Activated CD4-positive, CD25-positive, alpha-beta regulatory T cell treated with anti-CD3 and anti-CD28 coated beads, Interleukin-2, amount 50 U/mL, for 16 hours (primary cell): ENCODE results near the gene CERS6.
"Not testable (repeated sequence)": the region's sequence is repeated elsewhere in the genome, so short reads cannot be mapped to it uniquely, and the experiment has no call there.

Experiments used
- DNase-seq: peaks from one replicate; pipeline ENCODE4 v3.0.0-alpha.2; 2020; ENCODE audit warnings: low read depth, low spot score

Gene CERS6

GRCh38 chr2:168664715-168665114 is 208.6 kb downstream of the CERS6 start:
- DNase-seq: not testable (repeated sequence)

- no peak for DNase-seq
Observed at GRCh38 chr2:168666339-168666738, 210.3 kb downstream of the CERS6 start.

- no peak for DNase-seq
Observed at GRCh38 chr2:168667156-168667555, 211.1 kb downstream of the CERS6 start.

GRCh38 chr2:168669151-168669550 is 213.1 kb downstream of the CERS6 start:
- no peak for DNase-seq

- DNase-seq: no peak
Observed at GRCh38 chr2:168670478-168670877, 214.4 kb downstream of the CERS6 start.

GRCh38 chr2:168671932-168672331 is 215.9 kb downstream of the CERS6 start:
- DNase-seq: no peak

- no peak for DNase-seq
Observed at GRCh38 chr2:168673265-168674189, 217.5 kb downstream of the CERS6 start.

- DNase-seq: no peak
Observed at GRCh38 chr2:168678153-168678853, 222.2 kb downstream of the CERS6 start.

GRCh38 chr2:168679081-168679480 is 223.0 kb downstream of the CERS6 start:
- DNase-seq: no peak

GRCh38 chr2:168679741-168680310 is 223.8 kb downstream of the CERS6 start:
- DNase-seq: no peak

- no peak for DNase-seq
Observed at GRCh38 chr2:168683996-168684395, 227.9 kb downstream of the CERS6 start.

- DNase-seq: no peak
Observed at GRCh38 chr2:168684921-168685599, 229.0 kb downstream of the CERS6 start.

- no peak for DNase-seq
Observed at GRCh38 chr2:168685600-168686451, 229.8 kb downstream of the CERS6 start.

GRCh38 chr2:168686452-168687191 is 230.6 kb downstream of the CERS6 start:
- no peak for DNase-seq

GRCh38 chr2:168687314-168687713 is 231.2 kb downstream of the CERS6 start:
- DNase-seq: no peak

- no peak for DNase-seq
Observed at GRCh38 chr2:168690381-168690885, 234.4 kb downstream of the CERS6 start.

- no peak for DNase-seq
Observed at GRCh38 chr2:168691221-168691620, 235.1 kb downstream of the CERS6 start.

GRCh38 chr2:168692132-168692744 is 236.2 kb downstream of the CERS6 start:
- no peak for DNase-seq

GRCh38 chr2:168694173-168694572 is 238.1 kb downstream of the CERS6 start:
- no peak for DNase-seq

- DNase-seq: no peak
Observed at GRCh38 chr2:168694866-168695265, 238.8 kb downstream of the CERS6 start.
